HCT116 (cell line): Measurements from ENCODE around the gene ARL5A. TPM values are rescaled to one million over a fixed set of nuclear protein-coding genes. Genes with fewer than 3 reads are reported as not detected.

Experiments used
- ATAC-seq: fragments of 200-7000 bp; cut with Tn5 transposase; 2 replicates; pipeline ENCODE4 v1.9.1; 2020; ENCODE audit warnings: mild to moderate bottlenecking, moderate library complexity
- BruUV-seq: library from RNA; stranded (reverse); fragments of 400-500 nt; replicated peaks from 2 replicates; lab custom pipeline; 2021; lab: Mats Ljungman, UMichigan
- CTCF ChIA-PET: fragments of 300-600 bp; sonication (Branson Sonifier 250); formaldehyde crosslinking; loops from one replicate; lab custom pipeline; 2021; ENCODE audit warnings: antibody characterized with exemption; lab: Charles Lee
- POLR2A ChIA-PET: fragments of 300-600, 350-600 bp; sonication (Branson Sonifier 250); formaldehyde crosslinking; loops from one replicate; lab custom pipeline; 2021; ENCODE audit warnings: antibody characterized with exemption; lab: Charles Lee
- RAD21 ChIA-PET, 2 experiments: fragments of 300-600 bp; sonication (Branson Sonifier 250); formaldehyde crosslinking; loops; one replicate each; lab custom pipeline; 2023; ENCODE audit warnings: low total read pairs in 2 of 2; ENCODE audit not compliant: uncharacterized antibody in 2 of 2, unreplicated experiment in 2 of 2, low non-redundant PET in 1 of 2; lab: Charles Lee
- DNase-seq: peaks from one replicate; pipeline ENCODE4 v3.0.0-alpha.2; 2010; ENCODE audit warnings: low read depth, low spot score
- H2AFZ ChIP-seq: fragments of 200-600 bp; shearing (Covaris generic), sonication (generic); 2 replicates; pipeline ENCODE4 v1.6.1; 2017; ENCODE audit warnings: low read depth, mixed run types, mixed read lengths, antibody characterized with exemption, low read length; ENCODE audit not compliant: poor library complexity, severe bottlenecking
- H3K27ac ChIP-seq: 2 replicates; pipeline ENCODE4 v1.5.1; 2012; ENCODE audit warnings: low read depth, low read length
- H3K27me3 ChIP-seq: fragments of 200-600 bp; sonication (generic); 2 replicates; pipeline ENCODE4 v1.6.1; 2016; ENCODE audit warnings: mixed run types, low read length, mixed read lengths; ENCODE audit not compliant: insufficient read depth
- H3K36me3 ChIP-seq, 2 experiments: fragments of 200-500 bp in 1 of 2; fragments of 200-600 bp in 1 of 2; sonication (Bioruptor generic) in 1 of 2; sonication (generic) in 1 of 2; 2 replicates each; pipeline versions ENCODE4 v1.5.1 to v1.6.1; 2014 to 2016; ENCODE audit warnings: low read length in 2 of 2, inconsistent platforms in 1 of 2, mixed read lengths in 1 of 2, mixed run types in 1 of 2; ENCODE audit not compliant: insufficient read depth in 2 of 2, control insufficient read depth in 1 of 2
- H3K4me1 ChIP-seq, 2 experiments: fragments of 200-600 bp in 1 of 2; sonication (generic) in 1 of 2; 2 replicates each; pipeline versions ENCODE4 v1.5.1 to v1.6.1; 2012 to 2017; ENCODE audit warnings: low read length in 2 of 2, inconsistent platforms in 1 of 2, mild to moderate bottlenecking in 1 of 2, mixed read lengths in 1 of 2, mixed run types in 1 of 2, moderate library complexity in 1 of 2; ENCODE audit not compliant: insufficient read depth in 2 of 2, control insufficient read depth in 1 of 2
- H3K4me2 ChIP-seq: fragments of 200-600 bp; sonication (generic); 2 replicates; pipeline ENCODE4 v1.6.1; 2017; ENCODE audit warnings: mixed run types, low read length, mixed read lengths
- H3K4me3 ChIP-seq, 2 experiments: fragments of 200-600 bp in 1 of 2; sonication (generic) in 1 of 2; replicated peaks in 1 of 2; 2 replicates each; pipeline ENCODE4 v1.5.1; 2011 to 2016; ENCODE audit warnings: low read length in 2 of 2, control low read depth in 1 of 2, low read depth in 1 of 2, mild to moderate bottlenecking in 1 of 2, mixed read lengths in 1 of 2, mixed run types in 1 of 2
- H3K79me2 ChIP-seq: fragments of 200-600 bp; sonication (generic); 2 replicates; pipeline ENCODE4 v1.6.1; 2017; ENCODE audit warnings: mild to moderate bottlenecking, mixed run types, low read length, moderate library complexity, mixed read lengths; ENCODE audit not compliant: insufficient read depth
- H3K9ac ChIP-seq: fragments of 200-600 bp; sonication (generic); 2 replicates; pipeline ENCODE4 v1.6.1; 2016; ENCODE audit warnings: low read length, mixed read lengths
- H3K9me2 ChIP-seq: fragments of 200-600 bp; sonication (generic), shearing (Covaris generic); 2 replicates; pipeline ENCODE4 v1.6.1; 2017; ENCODE audit warnings: mixed run types, mild to moderate bottlenecking, moderate library complexity; ENCODE audit not compliant: insufficient read depth
- H3K9me3 ChIP-seq, 2 experiments: fragments of 200-500 bp in 1 of 2; fragments of 200-600 bp in 1 of 2; sonication (Bioruptor generic) in 1 of 2; sonication (generic) in 1 of 2; 2 replicates each; pipeline ENCODE4 v1.6.1; 2014 to 2017; ENCODE audit warnings: low read length in 2 of 2, mixed read lengths in 2 of 2, inconsistent platforms in 1 of 2, low read depth in 1 of 2, mild to moderate bottlenecking in 1 of 2, mixed run types in 1 of 2, moderate library complexity in 1 of 2; ENCODE audit not compliant: control insufficient read depth in 1 of 2, insufficient read depth in 1 of 2
- H4K20me1 ChIP-seq: fragments of 200-600 bp; sonication (generic), shearing (Covaris generic); 2 replicates; pipeline ENCODE4 v1.6.1; 2017; ENCODE audit warnings: mixed run types, mild to moderate bottlenecking, moderate library complexity; ENCODE audit not compliant: insufficient read depth
- CBX3 ChIP-seq: IDR thresholded peaks from 2 replicates; pipeline ENCODE4 v1.6.1; 2012; ENCODE audit warnings: low read depth
- CEBPB ChIP-seq: IDR thresholded peaks from 2 replicates; pipeline ENCODE4 v1.6.1; 2012; ENCODE audit warnings: low read depth
- EGR1 ChIP-seq: IDR thresholded peaks from 2 replicates; pipeline ENCODE4 v1.6.1; 2012; ENCODE audit warnings: low read depth
- ELF1 ChIP-seq: IDR thresholded peaks from 2 replicates; pipeline ENCODE4 v1.6.1; 2012; ENCODE audit warnings: low read depth, borderline replicate concordance
- EZH2 ChIP-seq: fragments of 200-600 bp; sonication (generic); IDR thresholded peaks from 2 replicates; pipeline ENCODE4 v1.6.1; 2017; ENCODE audit warnings: antibody characterized with exemption, mixed run types
- EZH2phosphoT487 ChIP-seq: fragments of 200-600 bp; IDR thresholded peaks from 2 replicates; pipeline ENCODE4 v1.6.1; 2018; ENCODE audit warnings: antibody characterized with exemption, borderline replicate concordance
- FOSL1 ChIP-seq: IDR thresholded peaks from 2 replicates; pipeline ENCODE4 v1.6.1; 2012; ENCODE audit warnings: low read depth
- JUND ChIP-seq: IDR thresholded peaks from 2 replicates; pipeline ENCODE4 v1.6.1; 2012
- POLR2A ChIP-seq: IDR thresholded peaks from 2 replicates; pipeline ENCODE4 v1.7.0; 2011; ENCODE audit warnings: borderline replicate concordance; ENCODE audit not compliant: insufficient read depth, insufficient read length; ENCODE audit errors: extremely low read depth
- POLR2AphosphoS5 ChIP-seq: IDR thresholded peaks from 2 replicates; pipeline ENCODE4 v1.6.1; 2011; ENCODE audit warnings: mild to moderate bottlenecking, low read depth, low read length, moderate library complexity
- SIN3A ChIP-seq: IDR thresholded peaks from 2 replicates; pipeline ENCODE4 v1.6.1; 2012; ENCODE audit warnings: low read depth
- SP1 ChIP-seq: IDR thresholded peaks from 2 replicates; pipeline ENCODE4 v1.6.1; 2012; ENCODE audit warnings: low read depth
- TCF7L2 ChIP-seq: IDR thresholded peaks from 2 replicates; pipeline ENCODE4 v1.7.0; 2011; ENCODE audit warnings: borderline replicate concordance, inconsistent platforms; ENCODE audit not compliant: insufficient read depth, insufficient read length; ENCODE audit errors: extremely low read depth
- YY1 ChIP-seq: IDR thresholded peaks from 2 replicates; pipeline ENCODE4 v1.6.1; 2011; ENCODE audit warnings: low read length, low read depth, moderate library complexity, mild to moderate bottlenecking; ENCODE audit not compliant: insufficient replicate concordance; ENCODE audit errors: extremely low read depth
- ZFX ChIP-seq: fragments of 450-650 bp; IDR thresholded peaks from 2 replicates; pipeline ENCODE4 v1.6.1; 2017
- ZNF274 ChIP-seq: fragments of 200-500 bp; sonication (Bioruptor generic); IDR thresholded peaks from 2 replicates; pipeline ENCODE4 v1.6.1; 2014; ENCODE audit warnings: mild to moderate bottlenecking, low read depth, low read length, inconsistent platforms
- intact Hi-C: fragments of 100-400 bp; cut with micrococcal nuclease; formaldehyde crosslinking; loops from 2 replicates; pipeline ENCODE4 v1.10.0; 2022
- total RNA-seq: library from RNA; stranded (reverse); gene quantifications from one replicate; pipeline ENCODE4 v1.2.1, GENCODE V29; 2021; ENCODE audit not compliant: unreplicated experiment
- TF ChIP-seq, protein P1 (sequence below): IDR thresholded peaks from 2 replicates; pipeline ENCODE4 v1.6.1; 2011; ENCODE audit warnings: mild to moderate bottlenecking, low read length, moderate library complexity; ENCODE audit not compliant: insufficient replicate concordance; ENCODE audit errors: extremely low read depth
- TF ChIP-seq, protein P2 (sequence below): IDR thresholded peaks from 2 replicates; pipeline ENCODE4 v1.6.1; 2012; ENCODE audit warnings: low read depth

The ARL5A gene
- total RNA-seq, 1 experiment from 2014 or later = 74.4 TPM

- TF ChIP-seq POLR2AphosphoS5 (no peak), CBX3 (no peak), EZH2phosphoT487 (no peak), FOSL1 (no peak)
Observed at GRCh38 chr2:151790689-151791088, 37.5 kb downstream of the ARL5A start (continued).

DNA sequence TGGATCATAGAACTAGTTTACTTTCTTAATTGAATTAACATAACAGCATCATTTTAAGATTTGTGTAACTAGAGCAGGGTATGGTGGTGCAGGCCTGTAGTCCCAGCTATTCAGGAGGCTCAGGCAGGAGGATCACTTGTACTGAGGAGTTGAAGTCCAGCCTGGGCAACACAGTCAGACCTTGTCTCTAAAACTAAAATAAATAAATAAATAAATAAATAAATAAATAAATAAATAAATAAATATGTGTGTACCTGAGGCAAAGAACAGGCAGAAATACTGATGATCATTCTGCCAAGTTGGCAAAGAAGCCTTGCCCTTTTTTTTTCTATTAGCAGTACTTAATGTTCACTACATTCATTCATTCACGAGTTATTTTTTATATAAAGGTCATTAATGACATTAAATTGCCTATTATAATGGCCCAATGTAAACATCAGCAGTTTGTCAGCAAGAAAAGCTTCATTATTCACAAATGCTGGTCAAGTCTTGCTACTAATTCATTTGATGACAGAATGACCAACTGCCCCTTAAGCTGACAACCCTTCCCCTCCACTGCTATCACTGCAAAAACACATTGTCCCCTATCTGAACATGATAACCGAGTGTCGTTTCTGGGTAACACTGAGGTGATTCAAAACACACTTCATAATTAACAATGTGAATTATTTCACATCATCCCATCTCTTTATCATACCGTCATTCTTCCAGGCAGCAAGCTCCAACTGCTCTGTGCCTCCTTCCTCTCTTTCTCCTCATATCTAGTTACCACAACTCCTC lies 39.0 kb downstream of the ARL5A start:
- ATAC-seq (no peak), DNase-seq (no peak)
- POLR2A ChIA-PET = no interaction called here
- Histone ChIP-seq H3K9me2 (no peaks in the 10 kb centered on the region), H3K27me3 (no peaks in the 10 kb centered on the region), H2AFZ (no peak overlapping the region), H3K4me3 (no peak overlapping the region), H3K4me2 (no peak overlapping the region), H3K36me3 (no peaks in the 10 kb centered on the region), H3K79me2 (no peaks in the 10 kb centered on the region), H4K20me1 (no peaks in the 10 kb centered on the region), H3K9ac (no peak overlapping the region), H3K4me1 (peaks cover 0 to 7% of the 10 kb centered on the region in 2 experiments; a peak in 2 of 4 replicates), H3K27ac (no peak overlapping the region), H3K9me3 (no peaks in the 10 kb centered on the region)
- BruUV-seq = no TSS peak
- CTCF ChIA-PET = no interaction called here
- intact Hi-C loops = no loop called here
- no peak for TF ChIP-seq YY1
- no peak for TF ChIP-seq SIN3A
- TF ChIP-seq JUND = no peak
- no peak for TF ChIP-seq TCF7L2
- TF ChIP-seq FOSL1 = no peak
- no peak for TF ChIP-seq EGR1
- no peak for TF ChIP-seq POLR2A
- TF ChIP-seq CEBPB = no peak
- TF ChIP-seq ZNF274 = no peak
- no peak for TF ChIP-seq SP1
- TF ChIP-seq, protein P1, sequence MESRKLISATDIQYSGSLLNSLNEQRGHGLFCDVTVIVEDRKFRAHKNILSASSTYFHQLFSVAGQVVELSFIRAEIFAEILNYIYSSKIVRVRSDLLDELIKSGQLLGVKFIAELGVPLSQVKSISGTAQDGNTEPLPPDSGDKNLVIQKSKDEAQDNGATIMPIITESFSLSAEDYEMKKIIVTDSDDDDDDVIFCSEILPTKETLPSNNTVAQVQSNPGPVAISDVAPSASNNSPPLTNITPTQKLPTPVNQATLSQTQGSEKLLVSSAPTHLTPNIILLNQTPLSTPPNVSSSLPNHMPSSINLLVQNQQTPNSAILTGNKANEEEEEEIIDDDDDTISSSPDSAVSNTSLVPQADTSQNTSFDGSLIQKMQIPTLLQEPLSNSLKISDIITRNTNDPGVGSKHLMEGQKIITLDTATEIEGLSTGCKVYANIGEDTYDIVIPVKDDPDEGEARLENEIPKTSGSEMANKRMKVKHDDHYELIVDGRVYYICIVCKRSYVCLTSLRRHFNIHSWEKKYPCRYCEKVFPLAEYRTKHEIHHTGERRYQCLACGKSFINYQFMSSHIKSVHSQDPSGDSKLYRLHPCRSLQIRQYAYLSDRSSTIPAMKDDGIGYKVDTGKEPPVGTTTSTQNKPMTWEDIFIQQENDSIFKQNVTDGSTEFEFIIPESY = no peak
- no peak for TF ChIP-seq EZH2
- no peak for TF ChIP-seq ELF1
- TF ChIP-seq, protein P2, sequence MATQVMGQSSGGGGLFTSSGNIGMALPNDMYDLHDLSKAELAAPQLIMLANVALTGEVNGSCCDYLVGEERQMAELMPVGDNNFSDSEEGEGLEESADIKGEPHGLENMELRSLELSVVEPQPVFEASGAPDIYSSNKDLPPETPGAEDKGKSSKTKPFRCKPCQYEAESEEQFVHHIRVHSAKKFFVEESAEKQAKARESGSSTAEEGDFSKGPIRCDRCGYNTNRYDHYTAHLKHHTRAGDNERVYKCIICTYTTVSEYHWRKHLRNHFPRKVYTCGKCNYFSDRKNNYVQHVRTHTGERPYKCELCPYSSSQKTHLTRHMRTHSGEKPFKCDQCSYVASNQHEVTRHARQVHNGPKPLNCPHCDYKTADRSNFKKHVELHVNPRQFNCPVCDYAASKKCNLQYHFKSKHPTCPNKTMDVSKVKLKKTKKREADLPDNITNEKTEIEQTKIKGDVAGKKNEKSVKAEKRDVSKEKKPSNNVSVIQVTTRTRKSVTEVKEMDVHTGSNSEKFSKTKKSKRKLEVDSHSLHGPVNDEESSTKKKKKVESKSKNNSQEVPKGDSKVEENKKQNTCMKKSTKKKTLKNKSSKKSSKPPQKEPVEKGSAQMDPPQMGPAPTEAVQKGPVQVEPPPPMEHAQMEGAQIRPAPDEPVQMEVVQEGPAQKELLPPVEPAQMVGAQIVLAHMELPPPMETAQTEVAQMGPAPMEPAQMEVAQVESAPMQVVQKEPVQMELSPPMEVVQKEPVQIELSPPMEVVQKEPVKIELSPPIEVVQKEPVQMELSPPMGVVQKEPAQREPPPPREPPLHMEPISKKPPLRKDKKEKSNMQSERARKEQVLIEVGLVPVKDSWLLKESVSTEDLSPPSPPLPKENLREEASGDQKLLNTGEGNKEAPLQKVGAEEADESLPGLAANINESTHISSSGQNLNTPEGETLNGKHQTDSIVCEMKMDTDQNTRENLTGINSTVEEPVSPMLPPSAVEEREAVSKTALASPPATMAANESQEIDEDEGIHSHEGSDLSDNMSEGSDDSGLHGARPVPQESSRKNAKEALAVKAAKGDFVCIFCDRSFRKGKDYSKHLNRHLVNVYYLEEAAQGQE = no peak
- TF ChIP-seq ZFX = no peak
- no peak for TF ChIP-seq CBX3
- RAD21 ChIA-PET = no interaction called here
